ENCODE data around the gene PSMA8.

DNA sequence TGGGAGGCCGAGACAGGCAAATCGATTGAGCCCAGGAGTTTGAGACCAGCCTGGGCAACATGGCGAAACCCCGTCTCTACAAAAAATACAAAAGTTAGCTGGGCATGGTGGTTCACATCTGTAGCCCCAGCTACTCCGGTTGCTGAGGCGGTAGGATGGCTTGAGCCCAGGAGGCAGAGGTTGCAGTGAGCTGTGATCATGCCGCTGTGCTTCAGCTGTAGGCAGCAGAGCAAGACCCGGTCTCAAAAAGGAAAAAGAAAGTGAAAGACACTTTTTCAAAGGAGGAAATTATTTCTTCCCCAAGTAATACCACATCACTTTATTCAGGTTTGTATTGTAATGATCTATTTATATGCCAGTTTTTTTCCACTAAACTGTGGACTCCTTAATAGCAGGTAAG, 56.8 kb downstream of the PSMA8 start:
- TF ChIP-seq, protein P1, sequence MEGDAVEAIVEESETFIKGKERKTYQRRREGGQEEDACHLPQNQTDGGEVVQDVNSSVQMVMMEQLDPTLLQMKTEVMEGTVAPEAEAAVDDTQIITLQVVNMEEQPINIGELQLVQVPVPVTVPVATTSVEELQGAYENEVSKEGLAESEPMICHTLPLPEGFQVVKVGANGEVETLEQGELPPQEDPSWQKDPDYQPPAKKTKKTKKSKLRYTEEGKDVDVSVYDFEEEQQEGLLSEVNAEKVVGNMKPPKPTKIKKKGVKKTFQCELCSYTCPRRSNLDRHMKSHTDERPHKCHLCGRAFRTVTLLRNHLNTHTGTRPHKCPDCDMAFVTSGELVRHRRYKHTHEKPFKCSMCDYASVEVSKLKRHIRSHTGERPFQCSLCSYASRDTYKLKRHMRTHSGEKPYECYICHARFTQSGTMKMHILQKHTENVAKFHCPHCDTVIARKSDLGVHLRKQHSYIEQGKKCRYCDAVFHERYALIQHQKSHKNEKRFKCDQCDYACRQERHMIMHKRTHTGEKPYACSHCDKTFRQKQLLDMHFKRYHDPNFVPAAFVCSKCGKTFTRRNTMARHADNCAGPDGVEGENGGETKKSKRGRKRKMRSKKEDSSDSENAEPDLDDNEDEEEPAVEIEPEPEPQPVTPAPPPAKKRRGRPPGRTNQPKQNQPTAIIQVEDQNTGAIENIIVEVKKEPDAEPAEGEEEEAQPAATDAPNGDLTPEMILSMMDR (IDR thresholded peaks at IDR 0.05) = no peak
- no peak for TF ChIP-seq EP300 (IDR thresholded peaks at IDR 0.05)
- no peak for TF ChIP-seq POLR2A (IDR thresholded peaks at IDR 0.05)
